Prostate gland (tissue), 2 donors: ENCODE measurements around the gene NTN5. TPM values are rescaled to one million over a fixed set of nuclear protein-coding genes. Genes with fewer than 3 reads are reported as not detected.
A peak's percentile ranks its signal among the peaks of the same experiment; 100 is the strongest.

ENCODE experiments used
- DNase-seq: peaks from one replicate; pipeline ENCODE4 v3.0.0-alpha.2; 2019; ENCODE audit warnings: low spot score
- H3K27ac ChIP-seq, 2 donors: fragments of 200-600 bp; sonication (generic); 2 replicates each; pipeline ENCODE4 v1.5.1; 2017 to 2019
- H3K27me3 ChIP-seq: fragments of 200-600 bp; sonication (generic); replicated peaks from 2 replicates; pipeline ENCODE4 v1.5.1; 2019; ENCODE audit not compliant: insufficient read depth
- H3K36me3 ChIP-seq, 2 donors: fragments of 200-600 bp; sonication (generic); 1 replicate in 1 of 2; 2 replicates in 1 of 2; pipeline versions ENCODE4 v1.5.1 to v1.8.1; 2017 to 2019
- H3K4me1 ChIP-seq: fragments of 200-600 bp; sonication (generic); replicated peaks from 2 replicates; pipeline ENCODE4 v1.5.1; 2019
- H3K4me3 ChIP-seq, 2 donors: fragments of 200-600 bp; sonication (generic); 2 replicates each; pipeline ENCODE4 v1.5.1; 2017 to 2019
- H3K9me3 ChIP-seq: fragments of 200-600 bp; sonication (generic); 2 replicates; pipeline ENCODE4 v1.5.1; 2017
- CTCF ChIP-seq, 4 experiments: fragments of 200-600 bp in 2 of 4; fragments of 450-650 bp in 2 of 4; sonication (generic) in 2 of 4; IDR thresholded peaks; 1 replicate in 3 of 4; 2 replicates in 1 of 4; pipeline ENCODE4 v1.5.1; 2016 to 2019; ENCODE audit warnings: antibody characterized with exemption in 4 of 4, mild to moderate bottlenecking in 2 of 4, moderate library complexity in 2 of 4
- POLR2A ChIP-seq: fragments of 450-650 bp; IDR thresholded peaks from one replicate; pipeline ENCODE4 v1.6.1; 2016; ENCODE audit warnings: antibody characterized with exemption, mild to moderate bottlenecking
- POLR2AphosphoS5 ChIP-seq: sonication (generic); formaldehyde crosslinking; IDR thresholded peaks from one replicate; pipeline ENCODE4 v1.6.1; 2017; ENCODE audit warnings: antibody characterized with exemption
- WGBS: methylation state at CpG from one replicate; pipeline ENCODE4 v1.1.5; 2018; 5-methylcytosine and 5-hydroxymethylcytosine counted together
- intact Hi-C: fragments of 100-400 bp; cut with DNase I; formaldehyde crosslinking; loops from one replicate; pipeline ENCODE4 v1.14.2; 2022
- total RNA-seq, 2 donors: library from RNA; depleted of rRNA; stranded (reverse); fragments of >200 nt; gene quantifications; one replicate each; pipeline ENCODE4 v1.1.0, GENCODE V29; 2016

NTN5 gene
- total RNA-seq, 2 donors from 2014 or later = 0.91 to 2.6 TPM

- peak overlapping the region in 1 of 2 donors; percentile 49 for H3K4me3 ChIP-seq
- intact Hi-C loops = no loop called here
- H3K9me3 ChIP-seq = no peaks in the 10 kb centered on the region
- TF ChIP-seq CTCF (IDR thresholded peaks at IDR 0.05) (no peak), POLR2AphosphoS5 (no peak), POLR2A (no peak)
- H3K36me3 ChIP-seq = no peaks in the 10 kb centered on the region
- H3K27ac ChIP-seq = peak overlapping the region; percentile 65 to 71
- no peak for DNase-seq
- peaks cover 2% of the 10 kb centered on the region for H3K4me1 ChIP-seq
- WGBS = 7% methylated on average over 8 of the region's 8 CpGs
- no peaks in the 10 kb centered on the region for H3K27me3 ChIP-seq
Measured at GRCh38 chr19:48623556-48624066, 49.2 kb downstream of the NTN5 start.

- WGBS = 24% methylated on average over 6 of the region's 6 CpGs
- H3K27ac ChIP-seq = peak overlapping the region; percentile 88
- no peaks in the 10 kb centered on the region for H3K27me3 ChIP-seq
- no peak for DNase-seq
- H3K9me3 ChIP-seq = no peaks in the 10 kb centered on the region
- TF ChIP-seq POLR2AphosphoS5 (no peak), CTCF (IDR thresholded peaks at IDR 0.05) (no peak), POLR2A (no peak)
- peaks cover 16 to 21% of the 10 kb centered on the region in 2 donors for H3K36me3 ChIP-seq
- H3K4me1 ChIP-seq = peaks cover 25% of the 10 kb centered on the region
- intact Hi-C loops = no loop called here
- peak overlapping the region; percentile 83 to 89 for H3K4me3 ChIP-seq
Measured at GRCh38 chr19:48619692-48620585, 52.9 kb downstream of the NTN5 start.

- Histone ChIP-seq H3K4me1 (peaks cover 26% of the 10 kb centered on the region), H3K36me3 (peaks cover 16 to 21% of the 10 kb centered on the region in 2 donors), H3K27ac (peak within 1 kb of the TSS; percentile 88), H3K9me3 (no peaks in the 10 kb centered on the region), H3K27me3 (no peaks in the 10 kb centered on the region), H3K4me3 (peak within 1 kb of the TSS; percentile 83 to 89)
- peak; percentile 78 for TF ChIP-seq POLR2A
- peak; percentile 100 for TF ChIP-seq POLR2AphosphoS5
- peak in 2 of 4 experiments; percentile 7 to 33 for TF ChIP-seq CTCF (IDR thresholded peaks at IDR 0.05)
- intact Hi-C loops = no loop called here
- DNase-seq = peak; percentile 99
- WGBS = under 1% methylated on average over 67 of the region's 69 CpGs
Measured at GRCh38 chr19:48618916-48619691, 53.7 kb downstream of the NTN5 start, which contains the start of the genes RPL18 and SPHK2. RPL18 (minus strand) TSS chr19:48619178; CDS start chr19:48619143, 35 bp downstream. SPHK2 (plus strand) TSS chr19:48619506; CDS start chr19:48620515, 1,009 bp downstream.

- H3K36me3 ChIP-seq = peaks cover 16 to 21% of the 10 kb centered on the region in 2 donors
- H3K4me1 ChIP-seq = peaks cover 26% of the 10 kb centered on the region
- TF ChIP-seq CTCF (IDR thresholded peaks at IDR 0.05) (no peak), POLR2A (no peak), POLR2AphosphoS5 (no peak)
- no peak for DNase-seq
- peak overlapping the region; percentile 83 to 89 for H3K4me3 ChIP-seq
- no peaks in the 10 kb centered on the region for H3K9me3 ChIP-seq
- peak overlapping the region; percentile 88 for H3K27ac ChIP-seq
- no peaks in the 10 kb centered on the region for H3K27me3 ChIP-seq
- 2% methylated on average over 18 of the region's 18 CpGs for WGBS
- intact Hi-C loops = no loop called here
Measured at GRCh38 chr19:48618278-48618915, 54.4 kb downstream of the NTN5 start.
